ENCODE results near the gene USP49. TPM values are rescaled to one million over a fixed set of nuclear protein-coding genes. Genes with fewer than 3 reads are reported as not detected.

The USP49 gene
- total RNA-seq, 4 donors from 2014 or later, result 2.3 to 7.9 (median 4.0) TPM

GRCh38 chr6:41783106-41783780 is 111.9 kb downstream of the USP49 start:
- Histone ChIP-seq H3K4me3 (no peak overlapping the region), H3K9me3 (no peaks in the 10 kb centered on the region), H3K4me1 (peaks cover 20 to 34% (median 31%) of the 10 kb centered on the region in 4 donors), H3K27me3 (no peaks in the 10 kb centered on the region), H3K27ac (no peak overlapping the region), H3K36me3 (no peaks in the 10 kb centered on the region)
- DNase-seq, result no peak
- in situ Hi-C loops (cut with MboI; ENCODE audit: low pct_ligation_motif_present in 1 of 4, low pct_unique_long_range_greater_than_20kb in 1 of 4, low sequenced_read_pairs in 3 of 4), result loop anchor here in 3 of 4 donors (5.0 to 25.0 kb wide), 3 partner anchors 129 to 264 kb away; partner anchors contain the start of genes BYSL (in 1 of the 3) and MED20 (in 1 of the 3)
- intact Hi-C loops (cut with DNase I; ENCODE audit: low total_unique reads), result loop anchor here (5.0 kb wide), 1 partner anchor 264 kb away; no protein-coding TSS in a partner anchor
- TF ChIP-seq CTCF (IDR thresholded peaks at IDR 0.05) (no peak), POLR2AphosphoS5 (IDR thresholded peaks at IDR 0.05) (no peak), EP300 (IDR thresholded peaks at IDR 0.05; ENCODE audit: low read depth) (no peak), POLR2A (IDR thresholded peaks at IDR 0.05) (no peak)
- 70 to 74% methylated on average over 3 to 6 of the region's 6 CpGs for WGBS, 2 donors (ENCODE audit: low coverage in 1 of 2)

GRCh38 chr6:41781366-41781730 is 113.8 kb downstream of the USP49 start:
- H3K36me3 ChIP-seq, result no peaks in the 10 kb centered on the region
- intact Hi-C loops (cut with DNase I; ENCODE audit: low total_unique reads) (loop anchor here (5.0 kb wide), 1 partner anchor 266 kb away; no protein-coding TSS in a partner anchor), in situ Hi-C loops (cut with MboI; ENCODE audit: low pct_ligation_motif_present in 1 of 4, low pct_unique_long_range_greater_than_20kb in 1 of 4, low sequenced_read_pairs in 3 of 4) (loop anchor here in 3 of 4 donors (5.0 to 25.0 kb wide), 3 partner anchors 131 to 266 kb away; partner anchors contain the start of genes BYSL (in 1 of the 3) and MED20 (in 1 of the 3))
- no peak for TF ChIP-seq CTCF (IDR thresholded peaks at IDR 0.05)
- TF ChIP-seq POLR2AphosphoS5 (IDR thresholded peaks at IDR 0.05), result no peak
- no peak for TF ChIP-seq EP300 (IDR thresholded peaks at IDR 0.05; ENCODE audit: low read depth)
- no peak for TF ChIP-seq POLR2A (IDR thresholded peaks at IDR 0.05)
- WGBS, 2 donors (ENCODE audit: low coverage in 1 of 2), result 24% methylated on average over 3 of the region's 3 CpGs; no CpG with 5 or more reads in 1 of the 2 donors
- H3K9me3 ChIP-seq, result no peaks in the 10 kb centered on the region
- peak overlapping the region; percentile 88 to 96 (median 92) for H3K27ac ChIP-seq
- H3K4me3 ChIP-seq, result peak overlapping the region in 3 of 4 donors; percentile 67 to 87 (median 80)
- no peaks in the 10 kb centered on the region for H3K27me3 ChIP-seq
- DNase-seq, result peak; percentile 63
- H3K4me1 ChIP-seq, result peaks cover 20 to 34% (median 31%) of the 10 kb centered on the region in 4 donors

GRCh38 chr6:41780551-41781365 is 114.4 kb downstream of the USP49 start, which contains the start of gene PRICKLE4:
PRICKLE4 (plus strand) TSS chr6:41780782; CDS start chr6:41783474, 2,692 bp downstream.
- peak; percentile 59 for DNase-seq
- H3K4me3 ChIP-seq, result peak within 1 kb of the TSS; percentile 67 to 91 (median 84)
- in situ Hi-C loops (cut with MboI; ENCODE audit: low pct_ligation_motif_present in 1 of 4, low pct_unique_long_range_greater_than_20kb in 1 of 4, low sequenced_read_pairs in 3 of 4) (loop anchor here in 3 of 4 donors (5.0 to 25.0 kb wide), 3 partner anchors 132 to 267 kb away; partner anchors contain the start of genes BYSL (in 1 of the 3) and MED20 (in 1 of the 3)), intact Hi-C loops (cut with DNase I; ENCODE audit: low total_unique reads) (loop anchor here (5.0 kb wide), 1 partner anchor 267 kb away; no protein-coding TSS in a partner anchor)
- H3K4me1 ChIP-seq, result peaks cover 14 to 28% (median 25%) of the 10 kb centered on the region in 4 donors
- no peaks in the 10 kb centered on the region for H3K36me3 ChIP-seq
- H3K27me3 ChIP-seq, result no peaks in the 10 kb centered on the region
- no peaks in the 10 kb centered on the region for H3K9me3 ChIP-seq
- peak within 1 kb of the TSS; percentile 88 to 96 (median 92) for H3K27ac ChIP-seq
- TF ChIP-seq EP300 (IDR thresholded peaks at IDR 0.05; ENCODE audit: low read depth) (no peak), POLR2AphosphoS5 (IDR thresholded peaks at IDR 0.05) (peak in 1 of 3 donors; percentile 44), POLR2A (IDR thresholded peaks at IDR 0.05) (no peak), CTCF (IDR thresholded peaks at IDR 0.05) (no peak)
- WGBS, 2 donors (ENCODE audit: low coverage in 1 of 2), result 3% methylated on average over 23 of the region's 36 CpGs; no CpG with 5 or more reads in 1 of the 2 donors

All from transverse colon (tissue), 4 donors.